H1 (cell line): ENCODE results near the gene EVC2. TPM values are rescaled to one million over a fixed set of nuclear protein-coding genes. Genes with fewer than 3 reads are reported as not detected.

Experiments used
- CTCF ChIA-PET: fragments of 300-600 bp; sonication (Branson Sonifier 250); formaldehyde crosslinking; loops from one replicate; lab custom pipeline; 2021; ENCODE audit not compliant: partially characterized antibody; lab: Charles Lee
- POLR2A ChIA-PET: fragments of 300-600 bp; sonication (Branson Sonifier 250); formaldehyde crosslinking; loops from one replicate; lab custom pipeline; 2021; ENCODE audit warnings: inconsistent platforms; ENCODE audit not compliant: partially characterized antibody; lab: Charles Lee
- DNase-seq, 2 experiments: peaks; one replicate each; pipeline versions ENCODE4 v3.0.0 to v3.0.0-alpha.2; 2010 to 2022; ENCODE audit warnings: low spot score in 2 of 2, low read depth in 1 of 2, mixed read lengths in 1 of 2
- FAIRE-seq: peaks from 2 replicates; lab custom pipeline; 2011; peaks lifted over from hg19 to GRCh38; lab: Jason Lieb, UNC
- H2AFZ ChIP-seq: 2 replicates; pipeline ENCODE4 v1.8.1; 2012; ENCODE audit warnings: low read length, inconsistent platforms
- H2AK5ac ChIP-seq: 2 replicates; pipeline ENCODE4 v1.6.1; 2013; ENCODE audit warnings: low read depth, low read length
- H2BK120ac ChIP-seq: replicated peaks from 2 replicates; pipeline ENCODE3; 2013; ENCODE audit warnings: low read depth, low read length, inconsistent platforms
- H2BK12ac ChIP-seq: 2 replicates; pipeline ENCODE4 v1.6.1; 2013; ENCODE audit warnings: low read depth, low read length
- H2BK15ac ChIP-seq: 2 replicates; pipeline ENCODE4 v1.6.1; 2013; ENCODE audit warnings: low read length
- H2BK20ac ChIP-seq: 2 replicates; pipeline ENCODE4 v1.6.1; 2013; ENCODE audit warnings: low read length
- H2BK5ac ChIP-seq: 2 replicates; pipeline ENCODE4 v1.6.1; 2013; ENCODE audit warnings: low read depth, low read length
- H3K14ac ChIP-seq: 2 replicates; pipeline ENCODE4 v1.6.1; 2013; ENCODE audit warnings: inconsistent platforms; ENCODE audit not compliant: insufficient read length
- H3K18ac ChIP-seq: 2 replicates; pipeline ENCODE4 v1.6.1; 2013; ENCODE audit warnings: low read length; ENCODE audit errors: extremely low read depth
- H3K23ac ChIP-seq: 2 replicates; pipeline ENCODE4 v1.6.1; 2013; ENCODE audit warnings: inconsistent platforms; ENCODE audit not compliant: insufficient read length
- H3K23me2 ChIP-seq: 2 replicates; pipeline ENCODE4 v1.6.1; 2013; ENCODE audit warnings: low read depth, low read length
- H3K27ac ChIP-seq: 2 replicates; pipeline ENCODE4 v1.6.1; 2011; ENCODE audit warnings: low read depth, low read length, inconsistent platforms
- H3K27me3 ChIP-seq, 4 experiments: replicated peaks in 1 of 4; 1 replicate in 1 of 4; 2 replicates in 3 of 4; pipeline versions ENCODE4 v1.6.1 to v1.8.1; 2011 to 2013; ENCODE audit warnings: low read length in 3 of 4, mild to moderate bottlenecking in 3 of 4, inconsistent platforms in 2 of 4, mixed read lengths in 2 of 4, moderate library complexity in 1 of 4; ENCODE audit not compliant: control insufficient read depth in 3 of 4, insufficient read depth in 3 of 4; ENCODE audit errors: extremely low read depth in 1 of 4
- H3K36me3 ChIP-seq, 4 experiments: 2 replicates each; pipeline versions ENCODE4 v1.6.1 to v1.8.1; 2011 to 2013; ENCODE audit warnings: mild to moderate bottlenecking in 4 of 4, low read length in 3 of 4, moderate library complexity in 2 of 4, control low read depth in 1 of 4, inconsistent platforms in 1 of 4; ENCODE audit not compliant: insufficient read depth in 4 of 4, control insufficient read depth in 2 of 4
- H3K4ac ChIP-seq: replicated peaks from 2 replicates; pipeline ENCODE3; 2013; ENCODE audit warnings: low read length, low read depth, mixed read lengths, inconsistent platforms; ENCODE audit not compliant: insufficient read length
- H3K4me1 ChIP-seq, 4 experiments: replicated peaks in 1 of 4; 1 replicate in 1 of 4; 2 replicates in 3 of 4; pipeline versions ENCODE4 v1.6.1 to v1.8.1; 2011 to 2013; ENCODE audit warnings: low read length in 3 of 4, inconsistent platforms in 2 of 4, mixed read lengths in 1 of 4; ENCODE audit not compliant: insufficient read depth in 4 of 4, control insufficient read depth in 3 of 4
- H3K4me2 ChIP-seq, 2 experiments: 2 replicates each; pipeline versions ENCODE4 v1.6.1 to v1.8.1; 2011 to 2013; ENCODE audit warnings: low read depth in 2 of 2, low read length in 2 of 2, control low read depth in 1 of 2, inconsistent platforms in 1 of 2, mild to moderate bottlenecking in 1 of 2; ENCODE audit not compliant: insufficient read depth in 1 of 2
- H3K4me3 ChIP-seq, 4 experiments: fragments of 200-600, 300-600 bp in 1 of 4; sonication (generic), shearing (Covaris generic), sonication (Bioruptor Twin) in 1 of 4; 2 replicates each; pipeline versions ENCODE4 v1.5.1 to v1.8.1; 2011 to 2016; ENCODE audit warnings: low read length in 4 of 4, low read depth in 3 of 4, control low read depth in 2 of 4, inconsistent platforms in 2 of 4, mild to moderate bottlenecking in 2 of 4, mixed read lengths in 1 of 4, moderate library complexity in 1 of 4; ENCODE audit not compliant: insufficient read depth in 2 of 4; ENCODE audit errors: extremely low read depth in 1 of 4
- H3K56ac ChIP-seq: replicated peaks from 2 replicates; pipeline ENCODE3; 2013; ENCODE audit warnings: low read depth, mild to moderate bottlenecking, mixed read lengths, low read length, inconsistent platforms; ENCODE audit not compliant: insufficient read length
- H3K79me1 ChIP-seq: 2 replicates; pipeline ENCODE4 v1.6.1; 2013; ENCODE audit warnings: low read depth, low read length, control low read depth
- H3K79me2 ChIP-seq, 2 experiments: 2 replicates each; pipeline versions ENCODE4 v1.6.1 to v1.8.1; 2012 to 2013; ENCODE audit warnings: low read length in 2 of 2, mild to moderate bottlenecking in 2 of 2, inconsistent platforms in 1 of 2; ENCODE audit not compliant: insufficient read depth in 2 of 2, control insufficient read depth in 1 of 2
- H3K9ac ChIP-seq, 4 experiments: replicated peaks in 1 of 4; 1 replicate in 1 of 4; 2 replicates in 3 of 4; pipeline versions ENCODE4 v1.6.1 to v1.8.1; 2011 to 2013; ENCODE audit warnings: low read depth in 3 of 4, low read length in 3 of 4, control low read depth in 2 of 4, mild to moderate bottlenecking in 2 of 4, moderate library complexity in 2 of 4, inconsistent platforms in 1 of 4; ENCODE audit errors: extremely low read depth in 1 of 4
- H3K9me3 ChIP-seq, 2 experiments: 2 replicates each; pipeline versions ENCODE4 v1.6.1 to v1.8.1; 2012 to 2013; ENCODE audit warnings: mild to moderate bottlenecking in 2 of 2, moderate library complexity in 2 of 2, control low read depth in 1 of 2, inconsistent platforms in 1 of 2, low read depth in 1 of 2, low read length in 1 of 2, mixed read lengths in 1 of 2; ENCODE audit not compliant: insufficient read depth in 2 of 2
- H4K20me1 ChIP-seq, 2 experiments: replicated peaks in 1 of 2; 2 replicates each; pipeline versions ENCODE3 to v1.8.1; 2011 to 2013; ENCODE audit warnings: inconsistent platforms in 2 of 2, low read length in 2 of 2, mild to moderate bottlenecking in 1 of 2; ENCODE audit not compliant: insufficient read depth in 2 of 2, control insufficient read depth in 1 of 2
- H4K5ac ChIP-seq: 2 replicates; pipeline ENCODE4 v1.6.1; 2013; ENCODE audit warnings: low read length, low read depth, mixed read lengths, inconsistent platforms; ENCODE audit not compliant: insufficient read length
- H4K8ac ChIP-seq: 2 replicates; pipeline ENCODE4 v1.8.0; 2013; ENCODE audit warnings: mild to moderate bottlenecking, moderate library complexity, low read length, inconsistent platforms; ENCODE audit not compliant: insufficient read depth; ENCODE audit errors: extremely low read depth
- H4K91ac ChIP-seq: replicated peaks from 2 replicates; pipeline ENCODE3; 2013; ENCODE audit warnings: low read length, mixed read lengths, inconsistent platforms; ENCODE audit not compliant: insufficient read length
- FOSL1 ChIP-seq: IDR thresholded peaks from 2 replicates; pipeline ENCODE4 v1.6.1; 2011; ENCODE audit warnings: mild to moderate bottlenecking, low read depth, low read length, moderate library complexity; ENCODE audit not compliant: insufficient read depth
- GABPA ChIP-seq: IDR thresholded peaks from 2 replicates; pipeline ENCODE4 v1.6.1; 2011; ENCODE audit warnings: mild to moderate bottlenecking, low read length, moderate library complexity, borderline replicate concordance; ENCODE audit not compliant: insufficient read depth
- JUN ChIP-seq: IDR thresholded peaks from 2 replicates; pipeline ENCODE4 v1.6.1; 2011; ENCODE audit warnings: low read depth, mild to moderate bottlenecking, improper control_type of control experiment, low read length
- RBBP5 ChIP-seq: IDR thresholded peaks from 2 replicates; pipeline ENCODE4 v1.7.1; 2012; ENCODE audit warnings: low read depth, mild to moderate bottlenecking, inconsistent platforms, low read length, moderate library complexity, borderline replicate concordance
- WGBS, 2 experiments: shearing (Covaris generic) in 1 of 2; methylation state at CpG; one replicate each; pipeline versions ENCODE4 v1.1.6 to v1.1.7; 2013 to 2015; ENCODE audit warnings: low lambda C conversion rate in 2 of 2, mixed read lengths in 2 of 2, inconsistent platforms in 1 of 2, low coverage in 1 of 2, missing lambda C conversion rate in 1 of 2; ENCODE audit not compliant: insufficient replicate concordance in 2 of 2, insufficient coverage in 1 of 2, insufficient read length in 1 of 2; ENCODE audit errors: extremely low coverage in 1 of 2, missing lambda C conversion rate in 1 of 2; 5-methylcytosine and 5-hydroxymethylcytosine counted together
- polyA plus RNA-seq, 7 experiments: library from polyadenylated mRNA; depleted of rRNA in 3 of 7; stranded (reverse) in 5 of 7; unstranded in 2 of 7; fragments of >200 nt in 5 of 7; fragments of 200-250 nt in 2 of 7; gene quantifications; 1 replicate in 5 of 7; 2 replicates in 1 of 7; 4 replicates in 1 of 7; pipeline versions ENCODE4 v1.2.1 to v1.2.3, GENCODE V29; 2011 to 2013; ENCODE audit warnings: missing spikeins in 2 of 7, mixed read lengths in 2 of 7
- total RNA-seq: library from RNA; stranded (reverse); fragmentation: NEBNext Ultra II Directional; extraction: Animal tissue kit (Norgen Biotek cat#: 25700); gene quantifications from 2 replicates; pipeline ENCODE4 v1.2.1, GENCODE V29; 2021

EVC2 gene
- total and polyA plus RNA-seq, 2 of the 8 experiments (the other 6 are each of a cell fraction or from before 2014, with no cell fraction given): 0.73 to 5.9 TPM

- H3K36me3 ChIP-seq: peaks cover 0 to 4% (median 0%) of the 10 kb centered on the region in 4 experiments; a peak in 1 of 8 replicates
- ChIA-PET CTCF (no interaction called here), POLR2A (no interaction called here)
- no peak overlapping the region for H3K4ac ChIP-seq
- H3K4me1 ChIP-seq: no peaks in the 10 kb centered on the region
- no peak overlapping the region for H3K9ac ChIP-seq
- no peak overlapping the region for H2BK15ac ChIP-seq
- H3K27me3 ChIP-seq: no peaks in the 10 kb centered on the region
- no peak overlapping the region for H3K14ac ChIP-seq
- no peak overlapping the region for H3K4me3 ChIP-seq
- no peaks in the 10 kb centered on the region for H3K79me1 ChIP-seq
- H2AK5ac ChIP-seq: no peak overlapping the region
- FAIRE-seq: no peak
- no peak overlapping the region for H4K5ac ChIP-seq
- H2BK5ac ChIP-seq: no peak overlapping the region
- 79% methylated on average over 5 of the region's 5 CpGs; no CpG with 5 or more reads in 1 of the 2 experiments for WGBS, 2 experiments
- H3K4me2 ChIP-seq: no peak overlapping the region
- H2BK12ac ChIP-seq: no peak overlapping the region
- H2BK20ac ChIP-seq: no peak overlapping the region
- no peaks in the 10 kb centered on the region for H3K23me2 ChIP-seq
- no peak overlapping the region for H4K91ac ChIP-seq
- no peaks in the 10 kb centered on the region for H3K9me3 ChIP-seq
- no peak overlapping the region for H2AFZ ChIP-seq
- H4K8ac ChIP-seq: no peak overlapping the region
- no peak overlapping the region for H3K27ac ChIP-seq
- no peak for DNase-seq
- no peak overlapping the region for H3K18ac ChIP-seq
- no peaks in the 10 kb centered on the region for H3K79me2 ChIP-seq
- no peak overlapping the region for H2BK120ac ChIP-seq
- H3K56ac ChIP-seq: no peak overlapping the region
- peaks cover 0 to 2% of the 10 kb centered on the region in 2 experiments for H4K20me1 ChIP-seq
- H3K23ac ChIP-seq: no peak overlapping the region
- TF ChIP-seq JUN (no peak), FOSL1 (no peak), GABPA (no peak), RBBP5 (no peak)
Measured at GRCh38 chr4:5571646-5572045, 136.7 kb downstream of the EVC2 start.
